B cell (primary cell): ENCODE measurements around the gene C12orf56. TPM values are rescaled to one million over a fixed set of nuclear protein-coding genes. Genes with fewer than 3 reads are reported as not detected.

Source experiments
- ATAC-seq: fragments of 200-7000 bp; cut with Tn5 transposase; one replicate; pipeline ENCODE4 v1.10.0; 2021; ENCODE audit warnings: low read depth, mild to moderate bottlenecking, moderate number of reproducible peaks, moderate library complexity
- CTCF ChIA-PET: fragments of 350-600 bp; sonication (Branson Sonifier 250); formaldehyde crosslinking; loops from one replicate; lab custom pipeline; 2021; ENCODE audit warnings: antibody characterized with exemption, inconsistent platforms; lab: Charles Lee
- POLR2A ChIA-PET: fragments of 350-600 bp; sonication (Branson Sonifier 250); formaldehyde crosslinking; loops from one replicate; lab custom pipeline; 2021; ENCODE audit warnings: antibody characterized with exemption; lab: Charles Lee
- DNase-seq: peaks from one replicate; pipeline ENCODE4 v3.0.0; 2013
- H2AFZ ChIP-seq: 2 replicates; pipeline ENCODE4 v1.6.1; 2012; ENCODE audit warnings: mild to moderate bottlenecking, low read depth, low read length; ENCODE audit not compliant: insufficient read depth, poor library complexity, severe bottlenecking
- H3K27ac ChIP-seq, 2 donors: 1 replicate in 1 of 2; 2 replicates in 1 of 2; pipeline ENCODE4 v1.5.1; 2012 to 2013; ENCODE audit warnings: low read length in 2 of 2, mild to moderate bottlenecking in 2 of 2, moderate library complexity in 1 of 2
- H3K27me3 ChIP-seq, 4 experiments: fragments of 200-600 bp in 1 of 4; sonication (generic) in 1 of 4; replicated peaks in 1 of 4; 1 replicate in 2 of 4; 2 replicates in 2 of 4; pipeline versions ENCODE4 v1.6.1 to v1.7.0; 2013 to 2016; ENCODE audit warnings: low read length in 3 of 4, mild to moderate bottlenecking in 2 of 4, mixed read lengths in 1 of 4, moderate library complexity in 1 of 4; ENCODE audit not compliant: insufficient read depth in 4 of 4, control insufficient read depth in 3 of 4; ENCODE audit errors: control extremely low read depth in 1 of 4
- H3K36me3 ChIP-seq, 2 experiments: replicated peaks in 1 of 2; 1 replicate in 1 of 2; 2 replicates in 1 of 2; pipeline versions ENCODE4 v1.6.1 to v1.7.1; 2013; ENCODE audit warnings: low read length in 1 of 2; ENCODE audit not compliant: insufficient read depth in 2 of 2, control insufficient read depth in 1 of 2; ENCODE audit errors: control extremely low read depth in 1 of 2, extremely low read depth in 1 of 2
- H3K4me1 ChIP-seq, 2 donors: fragments of 200-600 bp in 1 of 2; sonication (generic) in 1 of 2; 1 replicate in 1 of 2; 2 replicates in 1 of 2; pipeline versions ENCODE4 v1.5.1 to v1.6.1; 2013 to 2017; ENCODE audit warnings: low read length in 2 of 2; ENCODE audit not compliant: control insufficient read depth in 2 of 2, insufficient read depth in 2 of 2
- H3K4me2 ChIP-seq: replicated peaks from 2 replicates; pipeline ENCODE3; 2012; ENCODE audit warnings: mild to moderate bottlenecking, low read depth, low read length; ENCODE audit not compliant: poor library complexity, severe bottlenecking
- H3K4me3 ChIP-seq, 5 experiments: fragments of 200-600 bp in 1 of 5; sonication (generic) in 1 of 5; 1 replicate in 3 of 5; 2 replicates in 2 of 5; pipeline versions ENCODE4 v1.5.1 to v1.7.0; 2011 to 2016; ENCODE audit warnings: low read length in 4 of 5, mild to moderate bottlenecking in 4 of 5, low read depth in 2 of 5, control low read depth in 1 of 5, moderate library complexity in 1 of 5; ENCODE audit not compliant: insufficient read depth in 1 of 5; ENCODE audit errors: control extremely low read depth in 1 of 5, extremely low read depth in 1 of 5
- H3K79me2 ChIP-seq: fragments of 200-600 bp; sonication (generic); one replicate; pipeline ENCODE4 v1.6.0; 2016; ENCODE audit warnings: low read length; ENCODE audit not compliant: control insufficient read depth, insufficient read depth
- H3K9ac ChIP-seq: fragments of 200-600 bp; sonication (generic); 2 replicates; pipeline ENCODE4 v1.6.1; 2017; ENCODE audit warnings: mild to moderate bottlenecking, low read length, moderate library complexity
- H3K9me3 ChIP-seq, 3 donors: one replicate each; pipeline versions ENCODE4 v1.6.1 to v1.7.1; 2013; ENCODE audit warnings: low read length in 2 of 3; ENCODE audit not compliant: control insufficient read depth in 2 of 3, insufficient read depth in 1 of 3; ENCODE audit errors: control extremely low read depth in 1 of 3
- H4K20me1 ChIP-seq: 2 replicates; pipeline ENCODE4 v1.6.0; 2012; ENCODE audit warnings: mild to moderate bottlenecking, low read length; ENCODE audit not compliant: insufficient read depth, control insufficient read depth, poor library complexity, severe bottlenecking
- H3K27ac Mint-ChIP-seq: one replicate; pipeline ENCODE4 v1.8.0; 2021; ENCODE audit warnings: mixed read lengths
- H3K27me3 Mint-ChIP-seq: one replicate; pipeline ENCODE4 v1.8.0; 2021; ENCODE audit warnings: mixed read lengths
- H3K4me1 Mint-ChIP-seq: one replicate; pipeline ENCODE4 v1.8.0; 2021; ENCODE audit warnings: mixed read lengths
- H3K4me3 Mint-ChIP-seq: one replicate; pipeline ENCODE4 v1.8.0; 2021; ENCODE audit warnings: mixed read lengths
- H3K9me3 Mint-ChIP-seq: one replicate; pipeline ENCODE4 v1.8.0; 2022; ENCODE audit warnings: mixed read lengths; ENCODE audit not compliant: insufficient read depth
- EZH2 ChIP-seq: IDR thresholded peaks from 2 replicates; pipeline ENCODE4 v1.6.1; 2012; ENCODE audit warnings: borderline replicate concordance, low read depth, mild to moderate bottlenecking, moderate library complexity, low read length; ENCODE audit not compliant: insufficient read depth, poor library complexity, severe bottlenecking
- WGBS: methylation state at CpG from one replicate; pipeline ENCODE4 v1.1.5; 2013; ENCODE audit warnings: missing lambda C conversion rate; ENCODE audit not compliant: insufficient coverage; 5-methylcytosine and 5-hydroxymethylcytosine counted together
- intact Hi-C: fragments of 100-400 bp; cut with micrococcal nuclease; formaldehyde crosslinking; loops from one replicate; pipeline ENCODE4 v1.10.0; 2022
- polyA plus RNA-seq: library from polyadenylated mRNA; depleted of rRNA; stranded (reverse); fragments of >200 nt; gene quantifications from 2 replicates; pipeline ENCODE4 v1.2.3, GENCODE V29; 2012
- total RNA-seq, 2 donors: library from RNA; stranded (reverse); fragments of 120-200 nt in 1 of 2; gene quantifications; 1 replicate in 1 of 2; 2 replicates in 1 of 2; pipeline versions ENCODE4 v1.2.3 to v1.2.4, GENCODE V29; 2013 to 2022
- TF ChIP-seq, protein P1 (sequence below): fragments of 200-600 bp; IDR thresholded peaks from one replicate; pipeline ENCODE4 v1.8.0; 2022; ENCODE audit warnings: antibody characterized with exemption, mild to moderate bottlenecking

The C12orf56 gene
- total and polyA plus RNA-seq, 2 donors (not counting 1 experiment from before 2014, with no cell fraction given) = not detected

DNA sequence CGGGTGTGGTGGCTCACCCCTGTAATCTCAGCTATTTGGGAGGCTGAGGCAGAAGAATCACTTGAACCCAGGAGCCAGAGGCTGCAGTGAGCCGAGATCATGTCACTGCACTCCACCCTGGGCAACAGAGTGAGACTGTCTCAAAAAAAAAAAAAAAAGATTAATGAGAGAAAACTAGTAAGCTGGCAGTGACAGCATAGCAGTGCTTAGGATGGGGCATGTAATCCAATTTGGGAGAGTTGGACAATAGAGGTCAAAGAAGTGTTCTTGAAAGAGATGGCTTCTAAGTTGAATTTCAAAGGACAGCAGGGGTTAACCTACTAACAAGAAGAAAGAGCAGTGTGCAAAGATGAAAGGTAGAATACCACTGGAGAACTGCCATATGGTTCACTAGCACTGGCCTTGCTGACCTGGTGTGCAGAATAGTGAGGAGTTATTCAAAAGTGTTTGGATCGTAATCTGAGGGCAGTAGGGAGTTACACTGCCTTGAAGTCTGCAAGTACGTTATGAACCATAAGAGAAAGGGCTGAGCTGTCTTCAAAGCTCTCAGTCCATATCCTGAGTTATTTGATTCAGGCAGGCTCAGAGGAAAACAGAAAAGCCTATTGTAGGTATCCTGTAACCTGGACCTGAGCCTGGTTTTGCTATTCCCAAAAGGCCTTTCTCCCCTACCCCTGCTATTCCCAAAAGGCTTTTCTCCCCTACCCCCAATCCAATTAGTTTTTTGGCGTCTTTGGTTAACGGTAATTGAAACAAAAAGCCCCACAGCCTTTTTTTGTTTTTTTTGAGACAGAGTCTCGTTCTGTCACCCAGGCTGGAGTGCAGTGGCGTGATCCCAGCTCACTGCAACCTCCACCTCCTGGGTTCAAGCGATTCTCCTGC is 17.0 kb upstream of the C12orf56 start:
- Mint-ChIP-seq H3K9me3 (no peaks in the 10 kb centered on the region), H3K4me3 (no peak overlapping the region), H3K4me1 (peaks cover 15% of the 10 kb centered on the region), H3K27ac (no peak overlapping the region), H3K27me3 (no peaks in the 10 kb centered on the region)
- Histone ChIP-seq H3K4me3 (no peak overlapping the region), H3K79me2 (peaks cover 26% of the 10 kb centered on the region), H3K4me2 (no peak overlapping the region), H3K9me3 (no peaks in the 10 kb centered on the region), H3K27me3 (no peaks in the 10 kb centered on the region), H4K20me1 (no peaks in the 10 kb centered on the region), H3K27ac (no peak overlapping the region), H3K36me3 (peaks cover 0 to 6% of the 10 kb centered on the region in 2 experiments), H3K9ac (no peak overlapping the region), H2AFZ (no peak overlapping the region), H3K4me1 (peaks cover 5 to 12% of the 10 kb centered on the region in 2 donors)
- TF ChIP-seq, protein P1, sequence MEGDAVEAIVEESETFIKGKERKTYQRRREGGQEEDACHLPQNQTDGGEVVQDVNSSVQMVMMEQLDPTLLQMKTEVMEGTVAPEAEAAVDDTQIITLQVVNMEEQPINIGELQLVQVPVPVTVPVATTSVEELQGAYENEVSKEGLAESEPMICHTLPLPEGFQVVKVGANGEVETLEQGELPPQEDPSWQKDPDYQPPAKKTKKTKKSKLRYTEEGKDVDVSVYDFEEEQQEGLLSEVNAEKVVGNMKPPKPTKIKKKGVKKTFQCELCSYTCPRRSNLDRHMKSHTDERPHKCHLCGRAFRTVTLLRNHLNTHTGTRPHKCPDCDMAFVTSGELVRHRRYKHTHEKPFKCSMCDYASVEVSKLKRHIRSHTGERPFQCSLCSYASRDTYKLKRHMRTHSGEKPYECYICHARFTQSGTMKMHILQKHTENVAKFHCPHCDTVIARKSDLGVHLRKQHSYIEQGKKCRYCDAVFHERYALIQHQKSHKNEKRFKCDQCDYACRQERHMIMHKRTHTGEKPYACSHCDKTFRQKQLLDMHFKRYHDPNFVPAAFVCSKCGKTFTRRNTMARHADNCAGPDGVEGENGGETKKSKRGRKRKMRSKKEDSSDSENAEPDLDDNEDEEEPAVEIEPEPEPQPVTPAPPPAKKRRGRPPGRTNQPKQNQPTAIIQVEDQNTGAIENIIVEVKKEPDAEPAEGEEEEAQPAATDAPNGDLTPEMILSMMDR = no peak
- TF ChIP-seq EZH2 = no peak
- ChIA-PET CTCF (no interaction called here), POLR2A (no interaction called here)
- 87% methylated on average over 5 of the region's 9 CpGs for WGBS
- DNase-seq (no peak), ATAC-seq (no peak)
- intact Hi-C loops = loop anchor here (10.0 kb wide), 3 partner anchors 563 to 1897 kb away; partner anchors contain the start of genes HELB and SRGAP1
